Lower leg skin (tissue), 3 donors: Measurements from ENCODE around the gene CSRP3.

ENCODE experiments used
- POLR2A ChIP-seq, 2 donors: fragments of 450-650 bp; IDR thresholded peaks; one replicate each; pipeline ENCODE4 v1.6.1; 2016 to 2017; ENCODE audit warnings: antibody characterized with exemption in 2 of 2, mild to moderate bottlenecking in 1 of 2, moderate library complexity in 1 of 2
- TF ChIP-seq, protein P1 (sequence below), 3 donors: fragments of 450-650 bp; IDR thresholded peaks; one replicate each; pipeline ENCODE4 v1.5.1; 2016; ENCODE audit warnings: antibody characterized with exemption in 3 of 3, mild to moderate bottlenecking in 3 of 3, moderate library complexity in 2 of 3

DNA sequence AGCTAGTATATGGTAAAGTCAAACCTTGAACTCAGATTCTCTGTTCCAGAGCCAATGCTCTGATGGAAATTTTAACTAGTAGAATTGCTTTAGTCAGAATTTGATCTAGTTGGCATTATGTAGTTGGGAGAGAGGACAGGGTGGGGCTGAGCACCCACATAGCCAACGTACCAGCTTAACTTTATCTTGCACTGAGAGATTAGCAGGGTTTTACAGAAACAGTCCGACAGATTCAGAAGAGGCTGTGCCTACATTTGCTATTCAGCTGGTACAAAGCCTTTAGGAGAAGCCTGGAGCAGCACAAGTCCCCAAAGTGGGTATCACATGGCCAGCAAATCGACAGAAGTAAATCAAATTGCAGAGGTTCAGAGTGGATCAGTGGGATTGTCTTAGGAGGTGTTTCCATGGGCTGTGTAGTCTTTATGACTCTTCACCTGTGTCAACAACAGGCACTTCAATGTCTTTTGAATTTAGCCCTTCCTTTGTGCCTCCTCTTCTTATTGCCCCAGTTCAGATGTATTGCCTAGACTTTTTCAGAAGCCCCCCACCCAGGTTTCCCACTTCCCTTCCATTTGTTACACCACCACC, 7.3 kb upstream of the CSRP3 start:
- no peak for TF ChIP-seq POLR2A (IDR thresholded peaks at IDR 0.05)
- TF ChIP-seq, protein P1, sequence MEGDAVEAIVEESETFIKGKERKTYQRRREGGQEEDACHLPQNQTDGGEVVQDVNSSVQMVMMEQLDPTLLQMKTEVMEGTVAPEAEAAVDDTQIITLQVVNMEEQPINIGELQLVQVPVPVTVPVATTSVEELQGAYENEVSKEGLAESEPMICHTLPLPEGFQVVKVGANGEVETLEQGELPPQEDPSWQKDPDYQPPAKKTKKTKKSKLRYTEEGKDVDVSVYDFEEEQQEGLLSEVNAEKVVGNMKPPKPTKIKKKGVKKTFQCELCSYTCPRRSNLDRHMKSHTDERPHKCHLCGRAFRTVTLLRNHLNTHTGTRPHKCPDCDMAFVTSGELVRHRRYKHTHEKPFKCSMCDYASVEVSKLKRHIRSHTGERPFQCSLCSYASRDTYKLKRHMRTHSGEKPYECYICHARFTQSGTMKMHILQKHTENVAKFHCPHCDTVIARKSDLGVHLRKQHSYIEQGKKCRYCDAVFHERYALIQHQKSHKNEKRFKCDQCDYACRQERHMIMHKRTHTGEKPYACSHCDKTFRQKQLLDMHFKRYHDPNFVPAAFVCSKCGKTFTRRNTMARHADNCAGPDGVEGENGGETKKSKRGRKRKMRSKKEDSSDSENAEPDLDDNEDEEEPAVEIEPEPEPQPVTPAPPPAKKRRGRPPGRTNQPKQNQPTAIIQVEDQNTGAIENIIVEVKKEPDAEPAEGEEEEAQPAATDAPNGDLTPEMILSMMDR (IDR thresholded peaks at IDR 0.05), result no peak
